ENCODE measurements around the gene TEKT2.

GRCh38 chr1:36051821-36052220, 32.1 kb upstream of the TEKT2 start:
- TF ChIP-seq TAF1 (IDR thresholded peaks at IDR 0.05; ENCODE audit: borderline replicate concordance, insufficient read depth, low read length) (no peak), SIN3A (IDR thresholded peaks at IDR 0.05; ENCODE audit: borderline replicate concordance, insufficient read depth, low read length) (no peak)
